Adipocyte (in vitro differentiated cells): ENCODE measurements around the gene FAM47C.
"Not testable (repeated sequence)": the region's sequence is repeated elsewhere in the genome, so short reads cannot be mapped to it uniquely, and the experiment has no call there.

ENCODE experiments used
- DNase-seq: peaks from one replicate; pipeline ENCODE4 v3.0.0-alpha.2; 2015; ENCODE audit warnings: low read depth
- H3K27me3 ChIP-seq: replicated peaks from 2 replicates; pipeline ENCODE4 v1.7.0; 2013; ENCODE audit warnings: mild to moderate bottlenecking, low read length, moderate library complexity; ENCODE audit not compliant: control insufficient read depth, insufficient read depth
- H3K36me3 ChIP-seq: 2 replicates; pipeline ENCODE4 v1.7.0; 2013; ENCODE audit warnings: low read length, mild to moderate bottlenecking, moderate library complexity; ENCODE audit not compliant: control insufficient read depth, insufficient read depth, severe bottlenecking
- H3K4me1 ChIP-seq: 2 replicates; pipeline ENCODE4 v1.7.0; 2013; ENCODE audit warnings: mild to moderate bottlenecking, low read length, moderate library complexity; ENCODE audit not compliant: control insufficient read depth, insufficient read depth
- H3K4me3 ChIP-seq: 2 replicates; pipeline ENCODE4 v1.7.0; 2013; ENCODE audit warnings: mild to moderate bottlenecking, low read length, moderate library complexity
- H3K9ac ChIP-seq: 2 replicates; pipeline ENCODE4 v1.7.0; 2013; ENCODE audit warnings: mild to moderate bottlenecking, low read length, moderate library complexity
- H3K9me3 ChIP-seq: 2 replicates; pipeline ENCODE4 v1.7.0; 2013; ENCODE audit warnings: mild to moderate bottlenecking, low read length, moderate library complexity; ENCODE audit not compliant: control insufficient read depth

The FAM47C gene

GRCh38 chrX:37000140-37000539 lies 8.0 kb upstream of the FAM47C start:
- Histone ChIP-seq H3K9me3 (peaks cover 5% of the 10 kb centered on the region), H3K9ac (no peak overlapping the region), H3K4me1 (no peaks in the 10 kb centered on the region), H3K4me3 (no peak overlapping the region), H3K36me3 (no peaks in the 10 kb centered on the region), H3K27me3 (no peaks in the 10 kb centered on the region)
- DNase-seq, result no peak

- H3K9me3 ChIP-seq, result peaks cover 18% of the 10 kb centered on the region
- no peak for DNase-seq
- no peaks in the 10 kb centered on the region for H3K4me1 ChIP-seq
- no peak overlapping the region for H3K9ac ChIP-seq
- no peak overlapping the region for H3K4me3 ChIP-seq
- no peaks in the 10 kb centered on the region for H3K36me3 ChIP-seq
- H3K27me3 ChIP-seq, result peaks cover 3% of the 10 kb centered on the region
These were observed 2.3 kb downstream of the FAM47C start for GRCh38 chrX:37010496-37010895.

DNA sequence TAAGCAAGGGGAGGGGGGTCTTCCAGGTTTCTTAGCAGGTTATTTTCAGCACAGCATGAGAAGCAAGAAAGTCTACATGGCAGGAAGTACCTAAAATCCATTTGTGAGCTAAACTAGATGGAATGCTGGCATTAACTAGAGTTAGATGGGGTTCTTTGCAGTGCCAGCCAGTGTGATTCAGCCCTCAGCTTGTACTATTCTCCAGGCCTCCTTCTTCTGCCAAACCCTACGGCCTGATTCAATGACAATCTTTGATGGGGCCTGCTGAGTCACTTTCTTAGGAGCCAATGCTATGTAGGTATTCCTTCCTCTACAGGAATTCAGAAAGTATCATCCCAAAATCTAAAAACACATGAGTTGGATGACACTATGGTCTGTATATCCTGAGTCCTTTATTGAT lies 26.1 kb downstream of the FAM47C start:
- H3K36me3 ChIP-seq, H3K9ac ChIP-seq, H3K27me3 ChIP-seq, H3K9me3 ChIP-seq, H3K4me1 ChIP-seq, H3K4me3 ChIP-seq: not testable (repeated sequence)
- DNase-seq, result peak; percentile 7

- H3K9me3 ChIP-seq, H3K36me3 ChIP-seq, DNase-seq: not testable (repeated sequence)
These were observed 28.6 kb downstream of the FAM47C start for GRCh38 chrX:37036674-37037220.

DNA sequence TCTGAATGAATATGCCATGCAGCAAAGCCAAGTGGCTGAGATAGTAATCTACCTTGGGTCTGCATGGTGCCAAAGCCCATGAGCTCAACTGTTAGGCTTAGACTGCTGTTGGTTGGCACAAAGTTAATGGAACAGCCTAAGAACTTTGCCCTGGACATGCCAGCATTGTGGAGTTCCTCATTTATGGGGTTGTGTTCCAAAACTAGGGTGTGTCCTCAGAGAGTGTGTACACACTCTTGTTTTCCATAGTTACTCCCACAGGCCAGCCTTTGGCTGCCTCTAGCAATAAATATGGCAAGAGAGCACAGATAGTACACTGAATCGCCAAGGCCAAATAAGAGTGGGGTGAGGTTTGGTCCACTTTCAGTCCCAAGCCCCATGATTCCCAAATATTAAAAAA lies 30.6 kb downstream of the FAM47C start:
- H3K9ac ChIP-seq, DNase-seq, H3K27me3 ChIP-seq, H3K36me3 ChIP-seq, H3K9me3 ChIP-seq, H3K4me1 ChIP-seq, H3K4me3 ChIP-seq: not testable (repeated sequence)

More at GRCh38 chrX:37036674-37037220, 28.6 kb downstream of the FAM47C start:
- not testable (repeated sequence) for H3K4me3 ChIP-seq, H3K27me3 ChIP-seq, H3K9ac ChIP-seq, H3K4me1 ChIP-seq

GRCh38 chrX:37042956-37043885 lies 35.1 kb downstream of the FAM47C start:
- not testable (repeated sequence) for H3K9ac ChIP-seq, H3K4me3 ChIP-seq, H3K36me3 ChIP-seq, H3K9me3 ChIP-seq, H3K4me1 ChIP-seq, DNase-seq
- peaks cover 15% of the 10 kb centered on the region for H3K27me3 ChIP-seq

DNA sequence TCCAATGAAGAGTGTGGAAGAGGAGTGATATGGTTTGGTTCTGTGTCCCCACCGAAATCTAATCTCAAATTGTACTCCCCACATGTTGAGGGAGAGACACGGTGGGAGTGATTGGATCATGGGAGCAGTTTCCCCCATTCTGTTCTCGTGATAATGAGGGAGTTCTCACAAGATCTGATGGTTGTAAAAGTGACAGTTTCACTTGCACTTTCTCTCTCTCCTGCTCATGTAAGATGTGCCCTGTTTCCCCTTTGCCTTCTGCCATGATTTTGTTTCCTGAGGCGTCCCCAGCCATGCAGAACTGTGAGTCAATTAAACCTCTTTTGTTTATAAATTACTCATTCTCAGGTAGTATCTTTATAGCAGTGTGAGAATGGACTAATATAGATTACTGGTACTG lies 39.6 kb downstream of the FAM47C start:
- Histone ChIP-seq H3K4me3 (no peak overlapping the region), H3K9ac (no peak overlapping the region), H3K4me1 (no peaks in the 10 kb centered on the region), H3K27me3 (peaks cover 15% of the 10 kb centered on the region), H3K36me3 (no peaks in the 10 kb centered on the region), H3K9me3 (peaks cover 5% of the 10 kb centered on the region)
- no peak for DNase-seq

DNA sequence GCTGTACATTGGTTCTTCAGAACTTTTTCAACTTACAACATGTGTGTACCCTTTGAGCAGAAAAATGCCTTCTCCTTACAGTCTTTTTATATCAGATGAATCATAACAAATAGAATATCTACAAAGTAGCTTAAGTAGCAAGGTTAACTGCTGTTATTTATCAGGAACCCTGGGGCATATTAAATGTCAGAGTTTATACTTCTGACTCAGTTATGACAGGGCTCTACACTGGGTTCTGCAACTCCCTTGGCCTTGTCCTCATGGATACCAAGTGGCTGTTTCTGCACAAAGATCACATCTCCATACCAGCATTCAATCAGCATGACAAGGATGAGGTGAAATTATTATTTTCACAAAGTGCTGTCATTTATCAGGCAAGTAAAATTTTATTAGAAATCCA lies 49.4 kb downstream of the FAM47C start:
- H3K4me3 ChIP-seq, H3K4me1 ChIP-seq, H3K9me3 ChIP-seq, H3K9ac ChIP-seq, DNase-seq, H3K36me3 ChIP-seq: not testable (repeated sequence)
- H3K27me3 ChIP-seq, result peaks cover 13% of the 10 kb centered on the region

DNA sequence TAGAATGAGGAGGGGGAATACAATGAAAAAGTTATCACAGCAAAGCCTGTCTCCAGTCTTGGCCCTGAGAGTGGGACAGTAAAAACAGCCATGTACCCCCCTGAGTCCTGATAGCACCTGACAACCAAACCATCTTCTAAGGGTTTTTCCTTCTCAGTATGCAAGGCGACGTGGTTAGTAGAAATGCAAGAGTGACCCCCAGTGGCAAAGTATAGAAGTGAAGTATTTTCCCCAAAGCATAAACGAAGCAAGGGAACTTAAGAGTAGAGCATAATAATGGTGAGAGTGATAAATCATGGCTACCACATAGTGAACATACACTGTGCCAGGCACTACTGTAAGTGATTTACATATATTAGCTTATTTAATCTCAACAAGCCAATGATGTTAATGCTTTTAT lies 52.8 kb downstream of the FAM47C start:
- Histone ChIP-seq H3K4me1 (no peaks in the 10 kb centered on the region), H3K9me3 (no peaks in the 10 kb centered on the region), H3K9ac (no peak overlapping the region), H3K27me3 (peaks cover 27% of the 10 kb centered on the region), H3K36me3 (no peaks in the 10 kb centered on the region), H3K4me3 (no peak overlapping the region)
- peak; percentile 72 for DNase-seq
